Upper lobe of right lung (tissue), 1 donor: ENCODE measurements around the gene FAM89A. TPM values are rescaled to one million over a fixed set of nuclear protein-coding genes. Genes with fewer than 3 reads are reported as not detected.
A peak's percentile ranks its signal among the peaks of the same experiment; 100 is the strongest.
"Not testable (repeated sequence)": the region's sequence is repeated elsewhere in the genome, so short reads cannot be mapped to it uniquely, and the experiment has no call there.

Source experiments
- ATAC-seq: fragments of 200-7000 bp; cut with Tn5 transposase; one replicate; pipeline ENCODE4 v1.9.1; 2020; ENCODE audit warnings: mild to moderate bottlenecking, moderate library complexity
- DNase-seq: peaks from one replicate; pipeline ENCODE4 v3.0.0-alpha.2; 2020
- H3K27ac ChIP-seq: fragments of 200-600 bp; one replicate; pipeline ENCODE4 v1.8.0; 2022
- H3K27me3 ChIP-seq: fragments of 200-600 bp; one replicate; pipeline ENCODE4 v1.8.0; 2022; ENCODE audit warnings: mild to moderate bottlenecking
- H3K36me3 ChIP-seq: fragments of 200-600 bp; one replicate; pipeline ENCODE4 v1.8.0; 2022
- H3K4me1 ChIP-seq: fragments of 200-600 bp; one replicate; pipeline ENCODE4 v1.8.0; 2022
- H3K4me3 ChIP-seq: fragments of 200-600 bp; one replicate; pipeline ENCODE4 v1.8.0; 2022; ENCODE audit warnings: mild to moderate bottlenecking
- H3K9me3 ChIP-seq: fragments of 200-600 bp; one replicate; pipeline ENCODE4 v1.8.0; 2022
- intact Hi-C: fragments of 100-400 bp; cut with DNase I; formaldehyde crosslinking; loops from one replicate; pipeline ENCODE4 v1.11.0; 2022
- total RNA-seq: library from RNA; stranded (reverse); fragmentation: NEBNext Ultra II Directional; extraction: Animal tissue kit (Norgen Biotek cat#: 25700); gene quantifications from one replicate; pipeline ENCODE4 v1.2.1, GENCODE V29; 2021
- TF ChIP-seq, protein P1 (sequence below): fragments of 200-600 bp; IDR thresholded peaks from one replicate; pipeline ENCODE4 v1.8.0; 2022; ENCODE audit warnings: antibody characterized with exemption
- donor health status: DM: no; HTN: yes; CAD: no; lungs with severe emphysema.

FAM89A gene
- total RNA-seq, 1 donor from 2014 or later, result 41.4 TPM

DNA sequence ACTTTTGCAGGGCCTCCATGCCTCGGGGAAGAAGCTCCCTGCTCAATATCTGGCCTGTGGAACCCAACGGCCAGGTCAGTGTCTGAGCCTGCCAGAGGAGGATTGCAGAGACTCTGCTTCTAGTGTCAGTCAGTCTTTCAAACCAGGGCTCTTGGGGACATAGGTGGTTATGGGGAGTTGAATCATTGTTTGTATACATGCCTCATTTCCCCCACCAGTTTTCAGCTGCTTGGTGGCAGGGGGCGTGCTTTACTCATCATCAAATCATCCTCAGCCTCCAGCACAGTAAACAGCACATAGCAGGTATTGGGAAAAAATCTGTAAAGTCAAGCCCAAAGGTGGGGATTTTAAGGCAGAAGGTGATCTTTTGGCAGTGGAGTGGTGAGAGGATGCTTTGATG is 17.4 kb upstream of the FAM89A start:
- Histone ChIP-seq H3K27ac (no peak overlapping the region), H3K9me3 (no peaks in the 10 kb centered on the region), H3K4me1 (peaks cover 14% of the 10 kb centered on the region), H3K27me3 (no peaks in the 10 kb centered on the region), H3K4me3 (no peak overlapping the region), H3K36me3 (no peaks in the 10 kb centered on the region)
- TF ChIP-seq, protein P1, sequence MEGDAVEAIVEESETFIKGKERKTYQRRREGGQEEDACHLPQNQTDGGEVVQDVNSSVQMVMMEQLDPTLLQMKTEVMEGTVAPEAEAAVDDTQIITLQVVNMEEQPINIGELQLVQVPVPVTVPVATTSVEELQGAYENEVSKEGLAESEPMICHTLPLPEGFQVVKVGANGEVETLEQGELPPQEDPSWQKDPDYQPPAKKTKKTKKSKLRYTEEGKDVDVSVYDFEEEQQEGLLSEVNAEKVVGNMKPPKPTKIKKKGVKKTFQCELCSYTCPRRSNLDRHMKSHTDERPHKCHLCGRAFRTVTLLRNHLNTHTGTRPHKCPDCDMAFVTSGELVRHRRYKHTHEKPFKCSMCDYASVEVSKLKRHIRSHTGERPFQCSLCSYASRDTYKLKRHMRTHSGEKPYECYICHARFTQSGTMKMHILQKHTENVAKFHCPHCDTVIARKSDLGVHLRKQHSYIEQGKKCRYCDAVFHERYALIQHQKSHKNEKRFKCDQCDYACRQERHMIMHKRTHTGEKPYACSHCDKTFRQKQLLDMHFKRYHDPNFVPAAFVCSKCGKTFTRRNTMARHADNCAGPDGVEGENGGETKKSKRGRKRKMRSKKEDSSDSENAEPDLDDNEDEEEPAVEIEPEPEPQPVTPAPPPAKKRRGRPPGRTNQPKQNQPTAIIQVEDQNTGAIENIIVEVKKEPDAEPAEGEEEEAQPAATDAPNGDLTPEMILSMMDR, result no peak
- ATAC-seq (no peak), DNase-seq (no peak)
- intact Hi-C loops, result no loop called here

DNA sequence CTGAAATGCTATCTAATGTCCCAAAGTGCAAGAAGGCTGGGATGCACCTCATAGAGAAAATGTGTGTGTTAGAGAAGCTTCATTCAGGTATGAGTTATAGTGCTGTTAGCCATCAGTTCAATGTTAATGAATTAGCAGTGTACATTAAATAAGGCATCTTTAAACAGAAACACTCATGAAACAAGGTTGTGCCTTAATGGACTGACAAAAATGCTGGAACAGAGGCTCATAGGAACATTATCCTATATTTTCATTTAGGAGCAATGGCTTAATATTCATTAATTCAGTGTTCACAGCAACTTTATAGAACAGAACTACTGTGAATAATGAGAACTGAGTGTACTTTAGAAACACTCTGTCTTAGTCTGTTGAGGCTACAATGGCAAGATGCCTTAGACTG is 15.2 kb upstream of the FAM89A start:
- H3K9me3 ChIP-seq, result no peaks in the 10 kb centered on the region
- H3K36me3 ChIP-seq, result no peaks in the 10 kb centered on the region
- TF ChIP-seq, protein P1, result no peak
- no peak overlapping the region for H3K27ac ChIP-seq
- intact Hi-C loops, result no loop called here
- H3K4me3 ChIP-seq, result no peak overlapping the region
- peaks cover 14% of the 10 kb centered on the region for H3K4me1 ChIP-seq
- DNase-seq (no peak), ATAC-seq (no peak)
- H3K27me3 ChIP-seq, result no peaks in the 10 kb centered on the region

DNA sequence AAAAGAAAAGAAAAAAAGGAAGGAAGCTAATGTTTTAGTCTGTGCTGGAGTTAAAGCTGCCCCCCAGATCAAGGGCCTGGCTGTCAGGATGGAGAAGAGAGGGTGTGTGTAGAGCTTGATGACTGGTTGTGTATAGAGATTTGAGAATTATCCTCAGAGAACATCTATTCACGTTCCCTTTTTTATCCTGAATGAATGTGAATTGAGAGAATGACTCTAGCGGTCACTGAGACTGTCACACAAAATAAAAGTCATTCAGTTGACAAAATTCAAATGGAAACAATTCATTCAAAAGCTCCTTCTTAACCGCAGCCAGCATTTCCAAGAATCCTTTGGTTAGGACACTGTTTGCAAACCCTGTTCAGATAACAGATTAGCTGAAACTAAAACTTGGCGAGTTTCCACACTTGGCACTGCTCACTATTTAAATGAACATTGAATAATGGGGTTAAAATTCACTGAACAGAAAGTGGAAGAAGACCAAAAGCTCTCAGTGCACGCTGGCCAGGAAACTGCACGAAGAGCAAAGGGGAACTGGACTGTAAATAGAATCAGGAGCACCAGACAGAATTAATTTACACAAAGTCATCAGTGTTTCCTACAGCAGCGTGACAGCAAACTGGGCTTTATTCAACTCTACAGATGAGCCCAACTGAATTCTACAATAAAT is 13.6 kb upstream of the FAM89A start:
- intact Hi-C loops, result no loop called here
- peaks cover 24% of the 10 kb centered on the region for H3K4me1 ChIP-seq
- peak; percentile 80 for ATAC-seq
- no peaks in the 10 kb centered on the region for H3K9me3 ChIP-seq
- no peak overlapping the region for H3K27ac ChIP-seq
- no peaks in the 10 kb centered on the region for H3K27me3 ChIP-seq
- no peak for DNase-seq
- H3K36me3 ChIP-seq, result no peaks in the 10 kb centered on the region
- TF ChIP-seq, protein P1, result no peak
- peak overlapping the region; percentile 17 for H3K4me3 ChIP-seq

DNA sequence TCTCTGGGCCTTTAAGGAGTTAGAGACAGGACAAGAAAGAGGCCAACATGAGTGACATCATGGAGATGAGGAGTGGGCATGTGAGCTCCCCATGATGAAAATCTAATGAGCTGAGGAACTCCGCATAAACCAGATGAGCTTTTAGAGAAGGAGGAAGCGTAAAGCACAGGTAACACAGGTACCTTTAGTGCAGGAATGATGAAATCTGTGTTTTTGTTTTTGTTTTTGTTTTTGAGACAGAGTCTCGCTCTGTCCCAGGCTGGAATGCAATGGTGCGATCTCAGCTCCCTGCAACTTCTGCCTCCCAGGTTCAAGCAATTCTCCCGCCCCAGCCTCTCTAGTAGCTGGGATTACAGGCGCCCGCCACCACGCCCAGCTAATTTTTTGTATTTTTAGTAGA is 12.7 kb upstream of the FAM89A start:
- Histone ChIP-seq H3K9me3 (no peaks in the 10 kb centered on the region), H3K27ac (no peak overlapping the region), H3K4me1 (peaks cover 24% of the 10 kb centered on the region), H3K36me3 (no peaks in the 10 kb centered on the region), H3K4me3 (no peak overlapping the region), H3K27me3 (no peaks in the 10 kb centered on the region)
- intact Hi-C loops, result no loop called here
- ATAC-seq, result no peak
- TF ChIP-seq, protein P1, result no peak
- DNase-seq, result no peak

DNA sequence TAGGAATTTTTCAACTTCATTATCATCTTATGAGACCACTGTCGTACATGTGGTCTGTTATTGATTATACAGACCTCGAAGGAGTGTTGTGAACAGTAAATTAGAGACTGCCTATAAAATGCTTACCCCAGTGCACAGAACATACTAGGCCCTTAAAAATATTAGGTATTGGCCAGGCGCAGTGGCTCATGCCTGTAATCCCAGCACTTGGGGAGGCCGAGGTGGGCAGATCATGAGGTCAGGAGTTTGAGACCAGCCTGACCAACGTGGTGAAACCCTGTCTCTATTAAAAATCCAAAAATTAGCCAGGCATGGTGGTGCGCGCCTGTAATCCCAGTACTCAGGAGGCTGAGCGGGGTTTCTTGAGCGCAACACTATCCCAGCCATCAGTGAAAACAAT is 10.9 kb upstream of the FAM89A start:
- H3K36me3 ChIP-seq, H3K27ac ChIP-seq, H3K27me3 ChIP-seq, H3K9me3 ChIP-seq, ATAC-seq, DNase-seq, H3K4me3 ChIP-seq, intact Hi-C loops: not testable (repeated sequence)
- H3K4me1 ChIP-seq, result peaks cover 24% of the 10 kb centered on the region

DNA sequence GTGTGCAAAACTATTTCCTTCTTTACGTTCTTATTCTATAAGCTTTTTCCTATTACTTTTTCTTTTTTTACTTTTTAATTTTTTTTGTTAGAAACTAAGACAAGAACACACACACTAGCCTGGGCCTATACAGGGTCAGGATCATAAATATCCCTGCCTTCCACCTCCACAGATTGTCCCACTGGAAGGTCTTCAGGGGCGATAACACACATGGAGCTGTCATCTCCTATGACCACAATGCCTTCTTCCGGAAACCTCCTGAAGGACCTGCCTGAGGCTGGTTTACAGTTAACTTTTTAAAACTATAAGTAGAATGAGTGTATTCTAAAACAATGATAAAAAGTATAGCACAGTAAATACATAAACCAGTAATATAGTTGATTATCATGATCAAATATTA is 10.3 kb upstream of the FAM89A start:
- Histone ChIP-seq H3K9me3 (no peaks in the 10 kb centered on the region), H3K27ac (no peak overlapping the region), H3K4me3 (no peak overlapping the region), H3K36me3 (no peaks in the 10 kb centered on the region), H3K27me3 (no peaks in the 10 kb centered on the region), H3K4me1 (peaks cover 24% of the 10 kb centered on the region)
- DNase-seq (no peak), ATAC-seq (no peak)
- TF ChIP-seq, protein P1, result no peak
- intact Hi-C loops, result no loop called here
